OCI-LY1 (cell line): Measurements from ENCODE around the gene GNG13.

Source experiments
- H2AFZ ChIP-seq: fragments of 200-600 bp; sonication (generic), shearing (Covaris generic); 2 replicates; pipeline ENCODE4 v1.6.0; 2014; ENCODE audit warnings: antibody characterized with exemption, mild to moderate bottlenecking, low read length
- H3F3A ChIP-seq: fragments of 200-600 bp; sonication (generic), shearing (Covaris generic); 2 replicates; pipeline ENCODE4 v1.6.0; 2014; ENCODE audit warnings: mild to moderate bottlenecking, antibody characterized with exemption, low read length, moderate library complexity; ENCODE audit not compliant: insufficient read depth
- H3K27ac ChIP-seq: fragments of 200-600 bp; sonication (generic); 2 replicates; pipeline ENCODE4 v1.5.1; 2014; ENCODE audit warnings: low read length, mixed run types, mild to moderate bottlenecking, low read depth; ENCODE audit not compliant: poor library complexity, severe bottlenecking
- H3K27me3 ChIP-seq: fragments of 200-600 bp; sonication (generic); 2 replicates; pipeline ENCODE4 v1.6.0; 2014; ENCODE audit warnings: antibody characterized with exemption, mild to moderate bottlenecking, low read length, moderate library complexity; ENCODE audit not compliant: insufficient read depth
- H3K36me3 ChIP-seq: fragments of 200-600 bp; sonication (generic); 2 replicates; pipeline ENCODE4 v1.6.1; 2014; ENCODE audit warnings: mild to moderate bottlenecking, antibody characterized with exemption, low read length, moderate library complexity, mixed read lengths; ENCODE audit not compliant: insufficient read depth
- H3K4me1 ChIP-seq: fragments of 200-600 bp; sonication (generic); 2 replicates; pipeline ENCODE4 v1.5.1; 2014; ENCODE audit warnings: mild to moderate bottlenecking, low read length, moderate library complexity; ENCODE audit not compliant: insufficient read depth, severe bottlenecking
- H3K4me2 ChIP-seq: fragments of 200-600 bp; sonication (generic), shearing (Covaris generic); 2 replicates; pipeline ENCODE4 v1.6.1; 2014; ENCODE audit warnings: low read length
- H3K4me3 ChIP-seq: fragments of 200-600 bp; sonication (generic); 2 replicates; pipeline ENCODE4 v1.5.1; 2014; ENCODE audit warnings: low read length, low read depth, mild to moderate bottlenecking, mixed read lengths; ENCODE audit not compliant: poor library complexity, severe bottlenecking
- H3K79me2 ChIP-seq: fragments of 200-600 bp; shearing (Covaris generic); 2 replicates; pipeline ENCODE4 v1.6.1; 2016; ENCODE audit warnings: mixed run types, low read length, mixed read lengths; ENCODE audit not compliant: insufficient read depth
- H3K9ac ChIP-seq: fragments of 200-600 bp; sonication (generic), shearing (Covaris generic); 2 replicates; pipeline ENCODE4 v1.6.1; 2014; ENCODE audit warnings: mild to moderate bottlenecking, low read length, mixed read lengths
- H3K9me2 ChIP-seq: fragments of 200-600 bp; sonication (generic), shearing (Covaris generic); 2 replicates; pipeline ENCODE4 v1.6.1; 2014; ENCODE audit warnings: low read depth, mild to moderate bottlenecking, low read length, mixed read lengths
- H3K9me3 ChIP-seq: fragments of 200-600 bp; shearing (Covaris generic); 2 replicates; pipeline ENCODE4 v1.6.1; 2014; ENCODE audit warnings: low read length, mixed read lengths
- H4K20me1 ChIP-seq: fragments of 200-600 bp; sonication (generic), shearing (Covaris generic); 2 replicates; pipeline ENCODE4 v1.6.0; 2016; ENCODE audit warnings: mild to moderate bottlenecking, low read length; ENCODE audit not compliant: insufficient read depth
- EZH2 ChIP-seq: fragments of 200-600 bp; sonication (generic), shearing (Covaris generic); IDR thresholded peaks from 2 replicates; pipeline ENCODE4 v1.8.0; 2017; ENCODE audit warnings: borderline replicate concordance, mixed run types, mild to moderate bottlenecking, antibody characterized with exemption, low read length, moderate library complexity, mixed read lengths
- TF ChIP-seq, protein P1 (sequence below): fragments of 200-600 bp; sonication (generic), shearing (Covaris generic); IDR thresholded peaks from 2 replicates; pipeline ENCODE4 v1.5.1; 2017; ENCODE audit warnings: mild to moderate bottlenecking, antibody characterized with exemption, low read length, moderate library complexity, mixed read lengths

GNG13 gene

DNA sequence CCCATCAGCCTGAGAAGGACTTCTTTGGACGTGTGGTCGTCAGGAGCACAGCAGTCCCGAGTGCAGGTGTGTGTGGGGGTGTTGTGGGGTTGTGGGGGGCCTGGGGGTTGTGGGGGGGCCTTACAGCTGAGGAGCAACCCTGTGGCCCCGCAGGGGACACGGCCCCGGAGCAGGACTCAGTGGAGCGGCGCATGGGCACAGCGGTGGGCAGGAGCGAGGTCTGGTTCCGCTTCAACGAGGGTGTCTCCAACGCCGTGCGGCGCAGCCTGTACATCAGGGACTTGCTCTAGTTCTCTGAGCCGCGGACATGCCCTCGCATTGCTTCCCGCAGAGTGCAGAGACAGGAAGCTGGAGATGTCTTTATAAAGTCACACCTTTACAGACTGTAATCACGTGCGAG, 2.8 kb downstream of the GNG13 start:
- Histone ChIP-seq H4K20me1 (no peaks in the 10 kb centered on the region), H3F3A (no peaks in the 10 kb centered on the region), H3K27ac (no peak overlapping the region), H3K4me2 (no peak overlapping the region), H3K4me1 (no peaks in the 10 kb centered on the region), H3K79me2 (no peaks in the 10 kb centered on the region), H3K9ac (no peak overlapping the region), H3K9me2 (no peaks in the 10 kb centered on the region), H3K9me3 (no peaks in the 10 kb centered on the region), H2AFZ (no peak overlapping the region), H3K27me3 (peaks cover 11% of the 10 kb centered on the region; the same call in 1 of the 2 replicates), H3K4me3 (no peak overlapping the region), H3K36me3 (peaks cover 30% of the 10 kb centered on the region)
- no peak for TF ChIP-seq EZH2
- TF ChIP-seq, protein P1, sequence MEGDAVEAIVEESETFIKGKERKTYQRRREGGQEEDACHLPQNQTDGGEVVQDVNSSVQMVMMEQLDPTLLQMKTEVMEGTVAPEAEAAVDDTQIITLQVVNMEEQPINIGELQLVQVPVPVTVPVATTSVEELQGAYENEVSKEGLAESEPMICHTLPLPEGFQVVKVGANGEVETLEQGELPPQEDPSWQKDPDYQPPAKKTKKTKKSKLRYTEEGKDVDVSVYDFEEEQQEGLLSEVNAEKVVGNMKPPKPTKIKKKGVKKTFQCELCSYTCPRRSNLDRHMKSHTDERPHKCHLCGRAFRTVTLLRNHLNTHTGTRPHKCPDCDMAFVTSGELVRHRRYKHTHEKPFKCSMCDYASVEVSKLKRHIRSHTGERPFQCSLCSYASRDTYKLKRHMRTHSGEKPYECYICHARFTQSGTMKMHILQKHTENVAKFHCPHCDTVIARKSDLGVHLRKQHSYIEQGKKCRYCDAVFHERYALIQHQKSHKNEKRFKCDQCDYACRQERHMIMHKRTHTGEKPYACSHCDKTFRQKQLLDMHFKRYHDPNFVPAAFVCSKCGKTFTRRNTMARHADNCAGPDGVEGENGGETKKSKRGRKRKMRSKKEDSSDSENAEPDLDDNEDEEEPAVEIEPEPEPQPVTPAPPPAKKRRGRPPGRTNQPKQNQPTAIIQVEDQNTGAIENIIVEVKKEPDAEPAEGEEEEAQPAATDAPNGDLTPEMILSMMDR = no peak

DNA sequence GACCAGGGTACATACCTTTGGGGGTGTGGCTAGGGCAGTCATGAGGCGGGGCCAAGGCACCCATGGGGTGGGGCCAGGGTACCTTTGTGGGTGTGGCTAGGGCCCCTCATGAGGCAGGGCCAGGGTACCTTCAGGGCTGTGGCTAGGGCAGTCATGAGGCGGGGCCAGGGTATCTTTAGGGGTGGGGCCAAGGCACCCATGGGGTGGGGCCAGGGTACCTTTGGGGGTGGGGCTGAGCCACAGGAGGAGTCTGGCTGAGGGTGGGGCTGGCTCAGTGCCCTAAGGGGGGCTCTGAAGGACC, 3.5 kb downstream of the GNG13 start:
- Histone ChIP-seq H3K27ac (no peak overlapping the region), H3K79me2 (no peaks in the 10 kb centered on the region), H3F3A (no peaks in the 10 kb centered on the region), H4K20me1 (no peaks in the 10 kb centered on the region), H3K27me3 (peaks cover 5% of the 10 kb centered on the region; the same call in 1 of the 2 replicates), H2AFZ (no peak overlapping the region), H3K4me2 (no peak overlapping the region), H3K4me3 (no peak overlapping the region), H3K4me1 (no peaks in the 10 kb centered on the region), H3K9me2 (no peaks in the 10 kb centered on the region), H3K9ac (no peak overlapping the region), H3K9me3 (no peaks in the 10 kb centered on the region), H3K36me3 (peaks cover 36% of the 10 kb centered on the region)
- TF ChIP-seq, protein P1 = no peak
- no peak for TF ChIP-seq EZH2

DNA sequence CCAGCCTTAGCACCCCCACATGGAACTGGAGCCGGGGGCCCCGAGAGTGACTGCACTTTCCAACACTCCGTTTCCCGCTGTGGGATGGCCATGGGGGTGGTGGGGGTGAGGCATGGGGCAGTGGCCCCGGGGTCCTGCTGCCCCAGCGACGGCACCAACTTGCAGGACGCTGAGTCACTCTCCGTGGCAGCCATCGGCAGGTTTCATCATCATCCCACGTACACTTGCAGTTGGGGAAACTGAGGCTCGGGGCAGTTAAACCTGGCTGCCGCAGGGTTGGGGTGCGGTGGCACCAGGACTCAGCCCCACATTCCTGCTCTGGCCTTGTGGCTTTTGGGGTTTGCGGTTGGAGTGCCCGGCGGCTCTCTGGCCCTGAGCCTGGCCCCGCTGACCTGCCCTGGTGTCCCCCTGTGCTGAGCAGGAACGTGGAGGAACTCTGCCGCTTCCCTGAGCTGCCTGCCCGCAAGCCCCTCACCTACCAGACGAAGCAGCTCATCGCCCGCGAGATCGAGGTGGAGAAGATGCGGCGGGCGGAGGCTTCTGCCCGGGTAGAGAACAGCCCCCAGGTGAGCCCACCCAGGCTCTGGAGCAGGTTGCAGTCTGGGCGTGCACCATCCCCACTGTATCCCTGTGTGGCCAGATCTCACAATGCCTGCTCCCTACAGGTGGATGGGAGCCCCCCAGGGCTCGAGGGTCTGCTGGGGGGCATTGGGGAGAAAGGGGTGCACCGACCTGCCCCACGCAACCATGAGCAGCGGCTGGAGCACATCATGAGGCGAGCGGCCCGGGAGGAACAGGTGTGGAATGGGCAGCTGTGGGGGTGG, 4.0 kb downstream of the GNG13 start:
- Histone ChIP-seq H3K36me3 (peaks cover 42% of the 10 kb centered on the region), H3K9me3 (no peaks in the 10 kb centered on the region), H3K27ac (no peak overlapping the region), H3K4me1 (no peaks in the 10 kb centered on the region), H3K9me2 (no peaks in the 10 kb centered on the region), H3K9ac (no peak overlapping the region), H3K79me2 (no peaks in the 10 kb centered on the region), H3F3A (no peaks in the 10 kb centered on the region), H2AFZ (no peak overlapping the region), H3K4me2 (no peak overlapping the region), H3K27me3 (peaks cover 4% of the 10 kb centered on the region; the same call in 1 of the 2 replicates), H3K4me3 (no peak overlapping the region), H4K20me1 (no peaks in the 10 kb centered on the region)
- TF ChIP-seq, protein P1 = no peak
- no peak for TF ChIP-seq EZH2
